HepG2 (cell line): ENCODE results near the gene CAMTA2. TPM values are rescaled to one million over a fixed set of nuclear protein-coding genes. Genes with fewer than 3 reads are reported as not detected.

Source experiments
- CEBPB ChIP-seq: IDR thresholded peaks from 2 replicates; pipeline ENCODE4 v1.6.1; 2011; ENCODE audit warnings: low read depth, low read length, improper control_type of control experiment, borderline replicate concordance
- CENPT ChIP-seq: sonication (generic); formaldehyde crosslinking; IDR thresholded peaks from 2 replicates; pipeline ENCODE4 v1.8.0; 2022; ENCODE audit warnings: low read depth, mild to moderate bottlenecking, moderate library complexity, missing genetic modification reagents
- FOXA3 ChIP-seq: IDR thresholded peaks from 2 replicates; pipeline ENCODE4 v1.6.1; 2016; ENCODE audit warnings: missing genetic modification reagents, missing compliant biosample characterization
- HDAC6 ChIP-seq: fragments of 200-600 bp; sonication (generic); IDR thresholded peaks from 2 replicates; pipeline ENCODE4 v1.7.0; 2017; ENCODE audit warnings: mild to moderate bottlenecking, antibody characterized with exemption, low read length, low read depth
- NR2F1 ChIP-seq, 2 experiments: fragments of 450-650 bp in 1 of 2; formaldehyde crosslinking in 1 of 2; IDR thresholded peaks; 2 replicates each; pipeline versions ENCODE4 v1.5.0 to v1.6.1; 2016 to 2020; ENCODE audit warnings: mild to moderate bottlenecking in 1 of 2, missing compliant biosample characterization in 1 of 2, missing genetic modification reagents in 1 of 2, moderate library complexity in 1 of 2
- POLR2AphosphoS2 ChIP-seq: IDR thresholded peaks from 2 replicates; pipeline ENCODE4 v1.6.1; 2011; ENCODE audit warnings: low read depth, low read length, improper control_type of control experiment
- SALL1 ChIP-seq: sonication (generic); formaldehyde crosslinking; IDR thresholded peaks from 2 replicates; pipeline ENCODE4 v1.8.0; 2022; ENCODE audit warnings: mild to moderate bottlenecking, missing genetic modification reagents
- SALL2 ChIP-seq: sonication (generic); formaldehyde crosslinking; IDR thresholded peaks from 2 replicates; pipeline ENCODE4 v1.8.1; 2023; ENCODE audit warnings: mild to moderate bottlenecking, missing genetic modification reagents, inconsistent platforms
- SPEN ChIP-seq: sonication (generic); formaldehyde crosslinking; IDR thresholded peaks from 2 replicates; pipeline ENCODE4 v1.5.1; 2020; ENCODE audit warnings: low read depth, mild to moderate bottlenecking, missing genetic modification reagents
- TMF1 ChIP-seq: sonication (generic); formaldehyde crosslinking; IDR thresholded peaks from 2 replicates; pipeline ENCODE4 v1.8.1; 2022; ENCODE audit warnings: low read depth, missing genetic modification reagents
- ZBTB42 ChIP-seq: sonication (generic); formaldehyde crosslinking; IDR thresholded peaks from 2 replicates; pipeline ENCODE4 v1.5.0; 2020; ENCODE audit warnings: mild to moderate bottlenecking, missing genetic modification reagents
- ZMYM2 ChIP-seq: sonication (generic); formaldehyde crosslinking; IDR thresholded peaks from 2 replicates; pipeline ENCODE4 v1.8.0; 2022; ENCODE audit warnings: mild to moderate bottlenecking, missing genetic modification reagents
- ZNF569 ChIP-seq: sonication (generic); formaldehyde crosslinking; IDR thresholded peaks from 2 replicates; pipeline ENCODE4 v1.5.0; 2020; ENCODE audit warnings: mild to moderate bottlenecking, missing genetic modification reagents, moderate library complexity, borderline replicate concordance
- ZNF577 ChIP-seq: sonication (generic); formaldehyde crosslinking; IDR thresholded peaks from 2 replicates; pipeline ENCODE4 v1.4.0; 2020; ENCODE audit warnings: mild to moderate bottlenecking, low read depth, missing genetic modification reagents, borderline replicate concordance
- ZNF616 ChIP-seq: sonication (generic); formaldehyde crosslinking; IDR thresholded peaks from 2 replicates; pipeline ENCODE4 v1.5.0; 2020; ENCODE audit warnings: low read depth, mild to moderate bottlenecking, missing genetic modification reagents
- ZNF672 ChIP-seq: sonication (generic); formaldehyde crosslinking; IDR thresholded peaks from 2 replicates; pipeline ENCODE4 v1.8.1; 2022; ENCODE audit warnings: missing genetic modification reagents
- ZNF713 ChIP-seq: sonication (generic); formaldehyde crosslinking; IDR thresholded peaks from 2 replicates; pipeline ENCODE4 v1.4.0; 2020; ENCODE audit warnings: mild to moderate bottlenecking, missing genetic modification reagents
- ZNF772 ChIP-seq: sonication (generic); formaldehyde crosslinking; IDR thresholded peaks from 2 replicates; pipeline ENCODE4 v1.5.0; 2020; ENCODE audit warnings: mild to moderate bottlenecking, missing genetic modification reagents
- polyA plus RNA-seq, 8 experiments: library from polyadenylated mRNA; depleted of rRNA in 3 of 8; stranded (reverse) in 7 of 8; unstranded in 1 of 8; fragments of >200 nt; fragmentation: Illumina TruSeq in 4 of 8; extraction: Trizol in 4 of 8; gene quantifications; 2 replicates each; pipeline versions ENCODE4 v1.2.1 to v1.2.3, GENCODE V29; 2011 to 2016; ENCODE audit warnings: low read depth in 4 of 8, missing spikeins in 1 of 8, mixed read lengths in 1 of 8; ENCODE audit not compliant: insufficient read depth in 1 of 8
- total RNA-seq, 5 experiments: library from RNA; depleted of rRNA; stranded (reverse); fragments of >200 nt; fragmentation: Illumina TruSeq; extraction: Trizol; gene quantifications; 2 replicates each; pipeline ENCODE4 v1.2.3, GENCODE V29; 2016; ENCODE audit warnings: low read depth in 1 of 5
- TF ChIP-seq, protein P1 (sequence below): sonication (generic); formaldehyde crosslinking; IDR thresholded peaks from 2 replicates; pipeline ENCODE4 v1.9.0; 2022; ENCODE audit warnings: missing genetic modification reagents, mild to moderate bottlenecking, borderline replicate concordance
- TF ChIP-seq, protein P2 (sequence below): IDR thresholded peaks from 2 replicates; pipeline ENCODE4 v1.6.1; 2012; ENCODE audit warnings: low read length, improper control_type of control experiment
- TF ChIP-seq, protein P3 (sequence below): sonication (generic); formaldehyde crosslinking; IDR thresholded peaks from 2 replicates; pipeline ENCODE4 v1.4.0; 2020; ENCODE audit warnings: missing genetic modification reagents, borderline replicate concordance

The CAMTA2 gene
- total and polyA plus RNA-seq, 2 of the 13 experiments (the other 11 are each of a cell fraction or from before 2014, with no cell fraction given) = 4.1 to 7.1 TPM

DNA sequence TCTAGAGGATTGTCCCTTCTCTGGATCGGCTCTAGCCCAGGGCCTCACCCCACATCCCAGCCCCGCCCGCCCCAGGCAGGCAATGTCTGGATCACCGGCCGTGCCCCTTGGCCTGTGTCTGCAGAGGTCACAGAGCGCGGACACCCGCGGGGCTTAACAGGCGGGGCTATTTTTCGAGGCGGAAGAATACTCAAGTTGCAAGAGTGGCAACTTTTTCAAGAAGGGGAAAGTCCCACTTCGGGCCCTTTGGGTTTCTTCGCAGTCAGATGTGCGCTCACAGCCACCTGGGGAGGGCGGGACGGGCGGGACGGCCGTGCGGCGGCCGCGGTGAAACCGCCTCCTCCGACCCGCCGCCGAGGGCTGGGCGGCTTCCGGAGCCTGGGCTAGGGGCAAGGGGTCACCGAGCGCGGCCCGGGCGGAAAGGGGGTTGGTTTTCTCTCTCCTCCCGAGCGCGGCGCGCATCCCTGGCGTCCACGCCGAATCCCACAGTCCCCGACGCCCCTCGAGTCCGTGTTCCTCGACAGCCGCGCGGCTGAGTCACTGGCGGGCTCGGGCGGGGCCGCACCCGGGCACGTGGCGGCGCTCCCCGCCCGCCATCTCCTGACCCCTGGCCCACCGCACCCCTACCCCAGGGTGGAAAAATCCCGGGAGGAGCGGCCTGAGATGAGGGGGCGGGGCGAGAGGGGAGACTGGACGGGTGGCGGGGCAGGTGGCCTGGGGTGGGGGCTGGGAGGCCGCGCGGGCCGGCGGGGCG lies 38.0 kb downstream of the CAMTA2 start (continued):
- TF ChIP-seq HDAC6 (no peak), ZNF713 (CRISPR knock-in tag) (0 out of 2 replicates have a peak, but pooled peaks have one; percentile 31), ZNF772 (CRISPR knock-in tag) (no peak), SPEN (CRISPR knock-in tag) (peak; percentile 67; the same call in 1 of the 2 replicates), ZBTB42 (CRISPR knock-in tag) (peak; percentile 41; the same call in 1 of the 2 replicates), ZNF616 (0 out of 2 replicates have a peak, but pooled peaks have one; percentile 31), TMF1 (CRISPR knock-in tag) (no peak), NR2F1 (CRISPR knock-in tag; IDR thresholded peaks at IDR 0.05) (peak; percentile 71 to 91), FOXA3 (CRISPR knock-in tag) (no peak), POLR2AphosphoS2 (no peak), ZNF577 (CRISPR knock-in tag) (no peak), SALL2 (CRISPR knock-in tag) (no peak), CENPT (CRISPR knock-in tag) (no peak; the same call in 1 of the 2 replicates), ZMYM2 (CRISPR knock-in tag) (0 out of 2 replicates have a peak, but pooled peaks have one; percentile 55), SALL1 (CRISPR knock-in tag) (peak; percentile 69), CEBPB (no peak), ZNF672 (CRISPR knock-in tag) (no peak), ZNF569 (no peak)
- TF ChIP-seq, protein P1, sequence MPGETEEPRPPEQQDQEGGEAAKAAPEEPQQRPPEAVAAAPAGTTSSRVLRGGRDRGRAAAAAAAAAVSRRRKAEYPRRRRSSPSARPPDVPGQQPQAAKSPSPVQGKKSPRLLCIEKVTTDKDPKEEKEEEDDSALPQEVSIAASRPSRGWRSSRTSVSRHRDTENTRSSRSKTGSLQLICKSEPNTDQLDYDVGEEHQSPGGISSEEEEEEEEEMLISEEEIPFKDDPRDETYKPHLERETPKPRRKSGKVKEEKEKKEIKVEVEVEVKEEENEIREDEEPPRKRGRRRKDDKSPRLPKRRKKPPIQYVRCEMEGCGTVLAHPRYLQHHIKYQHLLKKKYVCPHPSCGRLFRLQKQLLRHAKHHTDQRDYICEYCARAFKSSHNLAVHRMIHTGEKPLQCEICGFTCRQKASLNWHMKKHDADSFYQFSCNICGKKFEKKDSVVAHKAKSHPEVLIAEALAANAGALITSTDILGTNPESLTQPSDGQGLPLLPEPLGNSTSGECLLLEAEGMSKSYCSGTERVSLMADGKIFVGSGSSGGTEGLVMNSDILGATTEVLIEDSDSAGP (CRISPR knock-in tag) = peak; percentile 19; the same call in 1 of the 2 replicates
- TF ChIP-seq, protein P2, sequence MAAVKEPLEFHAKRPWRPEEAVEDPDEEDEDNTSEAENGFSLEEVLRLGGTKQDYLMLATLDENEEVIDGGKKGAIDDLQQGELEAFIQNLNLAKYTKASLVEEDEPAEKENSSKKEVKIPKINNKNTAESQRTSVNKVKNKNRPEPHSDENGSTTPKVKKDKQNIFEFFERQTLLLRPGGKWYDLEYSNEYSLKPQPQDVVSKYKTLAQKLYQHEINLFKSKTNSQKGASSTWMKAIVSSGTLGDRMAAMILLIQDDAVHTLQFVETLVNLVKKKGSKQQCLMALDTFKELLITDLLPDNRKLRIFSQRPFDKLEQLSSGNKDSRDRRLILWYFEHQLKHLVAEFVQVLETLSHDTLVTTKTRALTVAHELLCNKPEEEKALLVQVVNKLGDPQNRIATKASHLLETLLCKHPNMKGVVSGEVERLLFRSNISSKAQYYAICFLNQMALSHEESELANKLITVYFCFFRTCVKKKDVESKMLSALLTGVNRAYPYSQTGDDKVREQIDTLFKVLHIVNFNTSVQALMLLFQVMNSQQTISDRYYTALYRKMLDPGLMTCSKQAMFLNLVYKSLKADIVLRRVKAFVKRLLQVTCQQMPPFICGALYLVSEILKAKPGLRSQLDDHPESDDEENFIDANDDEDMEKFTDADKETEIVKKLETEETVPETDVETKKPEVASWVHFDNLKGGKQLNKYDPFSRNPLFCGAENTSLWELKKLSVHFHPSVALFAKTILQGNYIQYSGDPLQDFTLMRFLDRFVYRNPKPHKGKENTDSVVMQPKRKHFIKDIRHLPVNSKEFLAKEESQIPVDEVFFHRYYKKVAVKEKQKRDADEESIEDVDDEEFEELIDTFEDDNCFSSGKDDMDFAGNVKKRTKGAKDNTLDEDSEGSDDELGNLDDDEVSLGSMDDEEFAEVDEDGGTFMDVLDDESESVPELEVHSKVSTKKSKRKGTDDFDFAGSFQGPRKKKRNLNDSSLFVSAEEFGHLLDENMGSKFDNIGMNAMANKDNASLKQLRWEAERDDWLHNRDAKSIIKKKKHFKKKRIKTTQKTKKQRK = no peak
- TF ChIP-seq, protein P3, sequence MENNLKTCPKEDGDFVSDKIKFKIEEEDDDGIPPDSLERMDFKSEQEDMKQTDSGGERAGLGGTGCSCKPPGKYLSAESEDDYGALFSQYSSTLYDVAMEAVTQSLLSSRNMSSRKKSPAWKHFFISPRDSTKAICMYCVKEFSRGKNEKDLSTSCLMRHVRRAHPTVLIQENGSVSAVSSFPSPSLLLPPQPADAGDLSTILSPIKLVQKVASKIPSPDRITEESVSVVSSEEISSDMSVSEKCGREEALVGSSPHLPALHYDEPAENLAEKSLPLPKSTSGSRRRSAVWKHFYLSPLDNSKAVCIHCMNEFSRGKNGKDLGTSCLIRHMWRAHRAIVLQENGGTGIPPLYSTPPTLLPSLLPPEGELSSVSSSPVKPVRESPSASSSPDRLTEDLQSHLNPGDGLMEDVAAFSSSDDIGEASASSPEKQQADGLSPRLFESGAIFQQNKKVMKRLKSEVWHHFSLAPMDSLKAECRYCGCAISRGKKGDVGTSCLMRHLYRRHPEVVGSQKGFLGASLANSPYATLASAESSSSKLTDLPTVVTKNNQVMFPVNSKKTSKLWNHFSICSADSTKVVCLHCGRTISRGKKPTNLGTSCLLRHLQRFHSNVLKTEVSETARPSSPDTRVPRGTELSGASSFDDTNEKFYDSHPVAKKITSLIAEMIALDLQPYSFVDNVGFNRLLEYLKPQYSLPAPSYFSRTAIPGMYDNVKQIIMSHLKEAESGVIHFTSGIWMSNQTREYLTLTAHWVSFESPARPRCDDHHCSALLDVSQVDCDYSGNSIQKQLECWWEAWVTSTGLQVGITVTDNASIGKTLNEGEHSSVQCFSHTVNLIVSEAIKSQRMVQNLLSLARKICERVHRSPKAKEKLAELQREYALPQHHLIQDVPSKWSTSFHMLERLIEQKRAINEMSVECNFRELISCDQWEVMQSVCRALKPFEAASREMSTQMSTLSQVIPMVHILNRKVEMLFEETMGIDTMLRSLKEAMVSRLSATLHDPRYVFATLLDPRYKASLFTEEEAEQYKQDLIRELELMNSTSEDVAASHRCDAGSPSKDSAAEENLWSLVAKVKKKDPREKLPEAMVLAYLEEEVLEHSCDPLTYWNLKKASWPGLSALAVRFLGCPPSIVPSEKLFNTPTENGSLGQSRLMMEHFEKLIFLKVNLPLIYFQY (CRISPR knock-in tag) = no peak
